NB4 (cell line): Measurements from ENCODE around the gene ZBTB9.

Experiments
- MYC ChIP-seq: IDR thresholded peaks from 2 replicates; pipeline ENCODE4 v1.6.1; 2011; ENCODE audit warnings: low read depth, low read length
- POLR2A ChIP-seq: IDR thresholded peaks from 2 replicates; pipeline ENCODE4 v1.6.1; 2011; ENCODE audit warnings: mild to moderate bottlenecking; ENCODE audit not compliant: insufficient read length; ENCODE audit errors: extremely low read depth
- TF ChIP-seq, protein P1 (sequence below): IDR thresholded peaks from one replicate; pipeline ENCODE4 v1.5.1; 2012; ENCODE audit warnings: low read depth, low read length
- TF ChIP-seq, protein P2 (sequence below): IDR thresholded peaks from 2 replicates; pipeline ENCODE4 v1.6.1; 2011; ENCODE audit warnings: low read depth, low read length

DNA sequence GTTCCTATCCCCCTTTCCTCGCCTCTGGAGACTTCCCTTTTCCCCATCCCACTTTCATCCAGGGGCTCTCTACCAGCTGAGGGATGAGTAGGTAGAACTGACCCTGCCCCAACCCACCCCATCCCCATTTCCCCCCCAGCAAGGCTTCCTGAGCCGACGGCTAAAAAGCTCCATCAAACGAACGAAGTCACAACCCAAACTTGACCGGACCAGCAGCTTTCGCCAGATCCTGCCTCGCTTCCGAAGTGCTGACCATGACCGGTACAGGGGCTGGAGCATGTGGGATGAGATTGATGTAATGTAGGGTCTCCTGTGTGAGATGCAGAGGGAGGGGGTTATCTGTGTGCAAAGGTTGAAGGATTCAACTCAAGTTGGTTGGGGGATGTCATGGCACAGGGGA is 21.8 kb upstream of the ZBTB9 start:
- TF ChIP-seq, protein P1, sequence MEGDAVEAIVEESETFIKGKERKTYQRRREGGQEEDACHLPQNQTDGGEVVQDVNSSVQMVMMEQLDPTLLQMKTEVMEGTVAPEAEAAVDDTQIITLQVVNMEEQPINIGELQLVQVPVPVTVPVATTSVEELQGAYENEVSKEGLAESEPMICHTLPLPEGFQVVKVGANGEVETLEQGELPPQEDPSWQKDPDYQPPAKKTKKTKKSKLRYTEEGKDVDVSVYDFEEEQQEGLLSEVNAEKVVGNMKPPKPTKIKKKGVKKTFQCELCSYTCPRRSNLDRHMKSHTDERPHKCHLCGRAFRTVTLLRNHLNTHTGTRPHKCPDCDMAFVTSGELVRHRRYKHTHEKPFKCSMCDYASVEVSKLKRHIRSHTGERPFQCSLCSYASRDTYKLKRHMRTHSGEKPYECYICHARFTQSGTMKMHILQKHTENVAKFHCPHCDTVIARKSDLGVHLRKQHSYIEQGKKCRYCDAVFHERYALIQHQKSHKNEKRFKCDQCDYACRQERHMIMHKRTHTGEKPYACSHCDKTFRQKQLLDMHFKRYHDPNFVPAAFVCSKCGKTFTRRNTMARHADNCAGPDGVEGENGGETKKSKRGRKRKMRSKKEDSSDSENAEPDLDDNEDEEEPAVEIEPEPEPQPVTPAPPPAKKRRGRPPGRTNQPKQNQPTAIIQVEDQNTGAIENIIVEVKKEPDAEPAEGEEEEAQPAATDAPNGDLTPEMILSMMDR, result no peak
- TF ChIP-seq POLR2A, result no peak
- TF ChIP-seq, protein P2, sequence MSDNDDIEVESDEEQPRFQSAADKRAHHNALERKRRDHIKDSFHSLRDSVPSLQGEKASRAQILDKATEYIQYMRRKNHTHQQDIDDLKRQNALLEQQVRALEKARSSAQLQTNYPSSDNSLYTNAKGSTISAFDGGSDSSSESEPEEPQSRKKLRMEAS, result no peak
- TF ChIP-seq MYC, result no peak
